Liver (tissue), 9 donors: ENCODE data around the gene SMIM29. TPM values are rescaled to one million over a fixed set of nuclear protein-coding genes. Genes with fewer than 3 reads are reported as not detected.

Experiments used
- DNase-seq: peaks from one replicate; pipeline ENCODE4 v3.0.0-alpha.2; 2017; ENCODE audit warnings: low spot score
- H3K27ac ChIP-seq, 2 donors: one replicate each; pipeline ENCODE4 v1.7.0; 2013; ENCODE audit warnings: inconsistent platforms in 2 of 2, low read length in 2 of 2, control low read depth in 1 of 2, low read depth in 1 of 2, mild to moderate bottlenecking in 1 of 2
- H3K27me3 ChIP-seq, 4 donors: one replicate each; pipeline versions ENCODE4 v1.6.1 to v1.7.0; 2013; ENCODE audit warnings: low read length in 3 of 4, inconsistent platforms in 1 of 4, mild to moderate bottlenecking in 1 of 4, moderate library complexity in 1 of 4; ENCODE audit not compliant: control insufficient read depth in 4 of 4, insufficient read depth in 4 of 4
- H3K36me3 ChIP-seq, 4 donors: one replicate each; pipeline versions ENCODE4 v1.6.1 to v1.7.0; 2013; ENCODE audit warnings: low read length in 3 of 4, mild to moderate bottlenecking in 3 of 4, low read depth in 1 of 4, moderate library complexity in 1 of 4; ENCODE audit not compliant: control insufficient read depth in 4 of 4, insufficient read depth in 3 of 4
- H3K4me1 ChIP-seq, 4 donors: one replicate each; pipeline versions ENCODE4 v1.6.1 to v1.7.0; 2013; ENCODE audit warnings: low read length in 3 of 4, mild to moderate bottlenecking in 3 of 4, moderate library complexity in 1 of 4; ENCODE audit not compliant: control insufficient read depth in 4 of 4, insufficient read depth in 4 of 4
- H3K4me3 ChIP-seq, 3 donors: one replicate each; pipeline versions ENCODE4 v1.6.1 to v1.7.0; 2013; ENCODE audit warnings: low read length in 3 of 3, control low read depth in 1 of 3, low read depth in 1 of 3, mild to moderate bottlenecking in 1 of 3
- H3K9ac ChIP-seq, 2 donors: one replicate each; pipeline ENCODE4 v1.7.0; 2013; ENCODE audit warnings: low read length in 2 of 2, mild to moderate bottlenecking in 2 of 2, moderate library complexity in 2 of 2, control low read depth in 1 of 2, low read depth in 1 of 2
- H3K9me3 ChIP-seq, 4 donors: one replicate each; pipeline versions ENCODE4 v1.6.1 to v1.7.0; 2013; ENCODE audit warnings: low read length in 3 of 4; ENCODE audit not compliant: control insufficient read depth in 4 of 4
- ATF3 ChIP-seq: IDR thresholded peaks from 2 replicates; pipeline ENCODE4 v1.6.1; 2016; ENCODE audit warnings: antibody characterized with exemption
- MAX ChIP-seq: IDR thresholded peaks from 2 replicates; pipeline ENCODE4 v1.6.1; 2016; ENCODE audit warnings: antibody characterized with exemption
- REST ChIP-seq: IDR thresholded peaks from 2 replicates; pipeline ENCODE4 v1.6.1; 2016; ENCODE audit warnings: antibody characterized with exemption, mild to moderate bottlenecking
- RXRA ChIP-seq, 2 donors: IDR thresholded peaks; 2 replicates each; pipeline ENCODE4 v1.6.1; 2017 to 2018; ENCODE audit warnings: antibody characterized with exemption in 2 of 2, mild to moderate bottlenecking in 1 of 2
- SP1 ChIP-seq: IDR thresholded peaks from 2 replicates; pipeline ENCODE4 v1.6.1; 2018; ENCODE audit warnings: antibody characterized with exemption, mild to moderate bottlenecking
- TAF1 ChIP-seq: conservative IDR thresholded peaks from 2 replicates; pipeline ENCODE4 v1.6.1; 2016; ENCODE audit warnings: antibody characterized with exemption, mild to moderate bottlenecking
- YY1 ChIP-seq: IDR thresholded peaks from 2 replicates; pipeline ENCODE4 v1.6.1; 2016; ENCODE audit warnings: antibody characterized with exemption, mild to moderate bottlenecking
- ZBTB33 ChIP-seq: IDR thresholded peaks from 2 replicates; pipeline ENCODE4 v1.6.1; 2016; ENCODE audit warnings: antibody characterized with exemption
- WGBS: extraction: QIAGEN DNeasy Blood & Tissue Kit; methylation state at CpG from one replicate; pipeline ENCODE4 v1.1.7; 2013; 5-methylcytosine and 5-hydroxymethylcytosine counted together
- polyA plus RNA-seq, 2 donors: library from polyadenylated mRNA; stranded (reverse) in 1 of 2; unstranded in 1 of 2; fragments of 200-250 nt in 1 of 2; fragments of >200 nt in 1 of 2; fragmentation: Nextera tagmentation in 1 of 2; extraction: Ambion mirVana in 1 of 2; gene quantifications; one replicate each; pipeline versions ENCODE4 v1.2.1 to v1.2.3, GENCODE V29; 2013 to 2015
- total RNA-seq, 2 donors: library from RNA; depleted of rRNA; stranded (reverse); fragments of >200 nt; gene quantifications; one replicate each; pipeline ENCODE4 v1.2.3, GENCODE V29; 2014
- donor health status: healthy.
- donor health status: healthy.
- donor health status: healthy.
- donor health status: healthy.
- donor health status: healthy.

The SMIM29 gene
- total and polyA plus RNA-seq, 4 donors = 2.4 to 11.3 (median 6.7) TPM

- TF ChIP-seq SP1 (peak; percentile 17), REST (peak; percentile 18), TAF1 (no peak)
- peak within 1 kb of the TSS; percentile 95 to 98 for H3K27ac ChIP-seq
- H3K4me3 ChIP-seq = peak within 1 kb of the TSS in 2 of 3 donors; percentile 66 to 79
- H3K9ac ChIP-seq = peak within 1 kb of the TSS; percentile 63 to 71
- peaks cover 0 to 11% (median 7%) of the 10 kb centered on the region in 4 donors for H3K4me1 ChIP-seq
- peak; percentile 90 for DNase-seq
- H3K27me3 ChIP-seq = no peaks in the 10 kb centered on the region
- 1% methylated on average over 91 of the region's 91 CpGs for WGBS
- no peaks in the 10 kb centered on the region for H3K9me3 ChIP-seq
- peaks cover 0 to 9% (median under 1%) of the 10 kb centered on the region in 4 donors for H3K36me3 ChIP-seq
Measured at GRCh38 chr6:34236443-34237315, 12.1 kb downstream of the SMIM29 start, which contains the start of gene HMGA1. HMGA1 (plus strand) TSS chr6:34236873; CDS start chr6:34240781, 3,908 bp downstream.

- Histone ChIP-seq H3K4me3 (peak overlapping the region in 2 of 3 donors; percentile 55 to 79), H3K36me3 (peaks cover 0 to 3% (median 0%) of the 10 kb centered on the region in 4 donors), H3K27me3 (no peaks in the 10 kb centered on the region), H3K9ac (peak overlapping the region; percentile 63 to 65), H3K9me3 (no peaks in the 10 kb centered on the region), H3K4me1 (peaks cover 0 to 11% (median 7%) of the 10 kb centered on the region in 4 donors), H3K27ac (peak overlapping the region; percentile 95 to 98)
- DNase-seq = no peak
- peak in 1 of 2 donors; percentile 32 for TF ChIP-seq RXRA (IDR thresholded peaks at IDR 0.05)
- TF ChIP-seq ATF3 = no peak
- TF ChIP-seq ZBTB33 = no peak
- TF ChIP-seq TAF1 = no peak
- peak; percentile 90 for TF ChIP-seq YY1
- peak; percentile 48 for TF ChIP-seq MAX
- 13% methylated on average over 13 of the region's 13 CpGs for WGBS
Measured at GRCh38 chr6:34236131-34236442, 12.7 kb downstream of the SMIM29 start.
